NCI-H2227 (cell line): ENCODE results near the gene ANG.
A peak's percentile ranks its signal among the peaks of the same experiment; 100 is the strongest.
"Not testable (repeated sequence)": the region's sequence is repeated elsewhere in the genome, so short reads cannot be mapped to it uniquely, and the experiment has no call there.

ENCODE experiments used
- DNase-seq: peaks from one replicate; lab custom pipeline; 2025; ENCODE audit not compliant: unreplicated experiment; lab: John Stamatoyannopoulos, UW

Gene ANG

GRCh38 chr14:20688167-20688839 is at the start of gene ANG:
Gene ANG, plus strand, starts transcription at chr14:20688764. Its CDS starts 4,801 bp downstream, at chr14:20693565.
- no peak for DNase-seq

- no peak for DNase-seq
These were observed 47.0 kb upstream of the ANG start, which contains the start of gene OR6S1 for GRCh38 chr14:20641591-20641990. Gene OR6S1, minus strand, starts transcription at chr14:20641691. Its CDS starts 0 bp downstream, at chr14:20641691.

- no peak for DNase-seq
These were observed 46.4 kb upstream of the ANG start for GRCh38 chr14:20642182-20642581.

- not testable (repeated sequence) for DNase-seq
These were observed 45.8 kb upstream of the ANG start for GRCh38 chr14:20642755-20643154.

GRCh38 chr14:20644520-20644919 is 44.0 kb upstream of the ANG start:
- DNase-seq, result no peak

- no peak for DNase-seq
These were observed 43.1 kb upstream of the ANG start for GRCh38 chr14:20645481-20645880.

GRCh38 chr14:20652996-20653975 is 35.3 kb upstream of the ANG start:
- DNase-seq, result peak; percentile 48

GRCh38 chr14:20655851-20656250 is 32.7 kb upstream of the ANG start:
- no peak for DNase-seq

GRCh38 chr14:20656274-20656673 is 32.3 kb upstream of the ANG start:
- DNase-seq, result no peak

GRCh38 chr14:20657216-20658211 is 31.1 kb upstream of the ANG start:
- DNase-seq, result no peak

- no peak for DNase-seq
These were observed 30.3 kb upstream of the ANG start for GRCh38 chr14:20658246-20658645.

GRCh38 chr14:20659336-20659735 is 29.2 kb upstream of the ANG start:
- no peak for DNase-seq

GRCh38 chr14:20659813-20660395 is 28.7 kb upstream of the ANG start:
- no peak for DNase-seq

GRCh38 chr14:20661197-20661596 is 27.4 kb upstream of the ANG start:
- DNase-seq, result no peak

- DNase-seq, result peak; percentile 59
These were observed 25.4 kb upstream of the ANG start for GRCh38 chr14:20662968-20663732.

GRCh38 chr14:20666400-20666961 is 22.1 kb upstream of the ANG start:
- not testable (repeated sequence) for DNase-seq

- DNase-seq, result no peak
These were observed 20.6 kb upstream of the ANG start for GRCh38 chr14:20667957-20668356.

GRCh38 chr14:20668969-20669368 is 19.6 kb upstream of the ANG start:
- no peak for DNase-seq

- no peak for DNase-seq
These were observed 16.8 kb upstream of the ANG start for GRCh38 chr14:20671597-20672283.
